PFSK-1 (cell line): Measurements from ENCODE around the gene COL1A2.

Source experiments
- POLR2AphosphoS5 ChIP-seq: IDR thresholded peaks from 2 replicates; pipeline ENCODE4 v1.6.1; 2012; ENCODE audit warnings: low read depth, mild to moderate bottlenecking, control low read depth, low read length, moderate library complexity
- REST ChIP-seq, 2 experiments: IDR thresholded peaks; 2 replicates each; pipeline versions ENCODE4 v1.6.1 to v1.8.0; 2011 to 2012; ENCODE audit warnings: low read depth in 2 of 2, low read length in 2 of 2, control low read depth in 1 of 2, inconsistent platforms in 1 of 2, mild to moderate bottlenecking in 1 of 2, moderate library complexity in 1 of 2; ENCODE audit not compliant: insufficient read depth in 1 of 2
- SIN3A ChIP-seq: IDR thresholded peaks from 2 replicates; pipeline ENCODE4 v1.6.1; 2012; ENCODE audit warnings: mild to moderate bottlenecking, low read length, moderate library complexity, borderline replicate concordance; ENCODE audit not compliant: insufficient read depth

GRCh38 chr7:94374231-94374630 is 20.5 kb upstream of the COL1A2 start:
- no peak for TF ChIP-seq SIN3A
- TF ChIP-seq REST (IDR thresholded peaks at IDR 0.05; ENCODE audit: insufficient read depth in 1 of 2, low read depth in 2 of 2, low read length in 2 of 2) = no peak
- TF ChIP-seq POLR2AphosphoS5 = peak; percentile 54; the same call in 1 of the 2 replicates
